Osteoblast (primary cell): Measurements from ENCODE around the gene POLR3H. TPM values are rescaled to one million over a fixed set of nuclear protein-coding genes. Genes with fewer than 3 reads are reported as not detected.

ENCODE experiments used
- DNase-seq: peaks from one replicate; pipeline ENCODE4 v3.0.0; 2011; ENCODE audit warnings: low spot score, mixed read lengths; ENCODE audit not compliant: insufficient read length; ENCODE audit errors: missing footprints
- H2AFZ ChIP-seq: 2 replicates; pipeline ENCODE4 v1.6.0; 2011; ENCODE audit warnings: mild to moderate bottlenecking, low read length
- H3K27ac ChIP-seq: 2 replicates; pipeline ENCODE4 v1.5.1; 2011; ENCODE audit warnings: mild to moderate bottlenecking, low read depth, low read length, moderate library complexity
- H3K27me3 ChIP-seq: 2 replicates; pipeline ENCODE4 v1.6.0; 2012; ENCODE audit warnings: mild to moderate bottlenecking, control low read depth, inconsistent platforms, low read length, moderate library complexity; ENCODE audit not compliant: insufficient read depth
- H3K36me3 ChIP-seq: 2 replicates; pipeline ENCODE4 v1.5.1; 2011; ENCODE audit warnings: mild to moderate bottlenecking, low read length, control low read depth, moderate library complexity; ENCODE audit not compliant: insufficient read depth
- H3K4me1 ChIP-seq: 2 replicates; pipeline ENCODE4 v1.5.1; 2011; ENCODE audit warnings: mild to moderate bottlenecking, low read length, control low read depth, moderate library complexity; ENCODE audit not compliant: insufficient read depth
- H3K4me2 ChIP-seq: 2 replicates; pipeline ENCODE4 v1.6.0; 2011; ENCODE audit warnings: mild to moderate bottlenecking, low read length; ENCODE audit not compliant: insufficient read depth
- H3K4me3 ChIP-seq: fragments of 200-600 bp; sonication (generic); 3 replicates; pipeline ENCODE4 v1.5.1; 2012; ENCODE audit warnings: mild to moderate bottlenecking, low read length, inconsistent platforms; ENCODE audit not compliant: insufficient read depth
- H3K79me2 ChIP-seq: 2 replicates; pipeline ENCODE4 v1.6.0; 2012; ENCODE audit warnings: mild to moderate bottlenecking, low read length, control low read depth, inconsistent platforms; ENCODE audit not compliant: insufficient read depth
- H3K9me3 ChIP-seq: 2 replicates; pipeline ENCODE4 v1.5.1; 2011; ENCODE audit warnings: low read depth, low read length, control low read depth
- H4K20me1 ChIP-seq: 2 replicates; pipeline ENCODE4 v1.6.0; 2012; ENCODE audit warnings: mild to moderate bottlenecking, low read length, control low read depth; ENCODE audit not compliant: insufficient read depth
- CTCF ChIP-seq: IDR thresholded peaks from 2 replicates; pipeline ENCODE4 v1.5.1; 2011; ENCODE audit warnings: mild to moderate bottlenecking, low read depth, low read length, moderate library complexity; ENCODE audit errors: extremely low read depth
- total RNA-seq: library from RNA; depleted of rRNA; stranded (reverse); fragments of >200 nt; gene quantifications from 2 replicates; pipeline ENCODE4 v1.2.3, GENCODE V29; 2012

The POLR3H gene
- total RNA-seq, 1 donor, result 27.9 TPM

DNA sequence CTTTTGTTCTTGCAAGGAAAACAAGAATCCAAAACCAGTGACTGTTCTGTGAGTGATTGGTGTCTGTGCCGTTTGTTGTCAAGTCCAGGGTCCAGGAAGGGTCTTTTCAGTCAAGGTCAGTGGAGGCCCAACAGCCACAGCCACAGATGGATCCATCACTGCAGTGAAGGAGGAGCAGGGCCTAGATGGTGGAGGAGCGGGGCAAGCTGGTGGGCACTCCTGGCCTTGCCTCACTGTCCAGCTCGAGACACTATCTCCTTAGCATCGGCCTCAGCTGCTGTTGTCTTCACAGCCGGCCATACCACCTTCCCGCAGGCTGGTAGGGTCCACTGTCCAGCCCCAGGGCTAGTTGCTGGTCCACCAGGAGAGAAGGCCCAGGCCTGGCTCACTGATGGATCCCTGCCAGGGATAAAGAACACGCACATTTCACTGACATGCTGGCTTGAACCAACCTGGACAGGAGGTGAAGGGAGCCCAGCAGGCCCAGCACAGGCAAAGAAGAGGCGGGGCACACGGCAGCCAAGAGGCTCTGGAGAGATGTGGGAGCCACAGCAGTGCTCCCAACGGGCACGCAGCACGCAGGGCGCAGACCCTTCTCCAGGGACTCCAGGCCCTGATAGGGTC lies 15.2 kb downstream of the POLR3H start:
- Histone ChIP-seq H3K27ac (no peak overlapping the region), H3K4me3 (no peak overlapping the region), H4K20me1 (peaks cover 58% of the 10 kb centered on the region), H2AFZ (no peak overlapping the region), H3K9me3 (no peaks in the 10 kb centered on the region), H3K36me3 (peaks cover 87% of the 10 kb centered on the region), H3K79me2 (peaks cover 43% of the 10 kb centered on the region), H3K4me1 (peaks cover 12% of the 10 kb centered on the region), H3K27me3 (no peaks in the 10 kb centered on the region), H3K4me2 (no peak overlapping the region)
- TF ChIP-seq CTCF, result no peak
- DNase-seq, result peak; percentile 55

- peaks cover 54% of the 10 kb centered on the region for H4K20me1 ChIP-seq
- TF ChIP-seq CTCF, result no peak
These were observed 16.0 kb downstream of the POLR3H start for GRCh38 chr22:41528132-41528766.

DNA sequence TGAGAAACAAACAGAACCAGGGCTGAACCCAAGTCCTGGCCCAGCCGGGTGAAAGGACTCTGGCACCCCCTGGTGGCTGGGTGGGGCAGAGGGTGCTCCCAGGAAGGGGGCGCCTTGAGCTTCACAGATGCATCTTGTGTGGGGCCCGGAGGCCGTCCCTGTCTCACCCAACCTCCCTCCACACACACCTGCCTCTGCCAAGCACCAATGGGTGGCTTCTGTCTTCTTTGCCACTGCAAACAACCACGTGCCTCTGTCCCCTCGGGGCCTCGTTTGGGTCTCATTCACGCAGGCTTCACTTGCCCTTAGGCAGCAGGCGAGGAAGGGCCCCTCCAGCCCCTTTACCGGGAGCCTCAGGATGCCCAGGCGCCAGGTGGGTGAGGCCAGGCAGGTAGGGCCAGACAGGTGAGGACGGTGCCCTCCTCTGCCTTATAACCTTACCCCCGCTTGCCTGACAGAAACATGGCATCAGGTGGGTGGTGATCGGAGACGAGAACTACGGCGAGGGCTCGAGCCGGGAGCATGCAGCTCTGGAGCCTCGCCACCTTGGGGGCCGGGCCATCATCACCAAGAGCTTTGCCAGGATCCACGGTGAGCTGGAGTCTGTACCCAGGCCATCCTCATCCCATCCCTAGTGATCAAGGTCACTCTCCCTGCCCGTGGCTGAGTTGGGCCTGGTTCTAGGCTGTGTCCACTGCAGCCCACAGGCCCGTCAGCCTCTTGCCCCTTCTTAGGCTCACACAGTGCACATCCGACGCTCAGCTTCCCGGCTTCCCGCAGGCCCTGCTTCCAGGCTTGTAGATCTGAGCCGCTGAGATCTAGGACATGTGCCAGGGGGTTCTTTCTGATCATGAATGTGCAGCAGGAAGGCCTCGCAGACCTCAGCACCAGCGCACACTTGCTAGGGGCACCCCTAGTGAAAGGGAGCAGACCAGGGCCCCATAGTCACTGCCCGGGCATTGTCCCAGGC lies 17.2 kb downstream of the POLR3H start:
- Histone ChIP-seq H2AFZ (no peak overlapping the region), H3K4me3 (no peak overlapping the region), H4K20me1 (peaks cover 44% of the 10 kb centered on the region), H3K27ac (no peak overlapping the region), H3K36me3 (peaks cover 73% of the 10 kb centered on the region), H3K9me3 (no peaks in the 10 kb centered on the region), H3K4me2 (no peak overlapping the region), H3K79me2 (peaks cover 25% of the 10 kb centered on the region), H3K27me3 (no peaks in the 10 kb centered on the region), H3K4me1 (peaks cover 21% of the 10 kb centered on the region)
- peak; percentile 87 for TF ChIP-seq CTCF
- peak; percentile 98 for DNase-seq

More at GRCh38 chr22:41528132-41528766, 16.0 kb downstream of the POLR3H start:
- H2AFZ ChIP-seq, result no peak overlapping the region
- no peak overlapping the region for H3K27ac ChIP-seq
- H3K36me3 ChIP-seq, result peaks cover 85% of the 10 kb centered on the region
- H3K27me3 ChIP-seq, result no peaks in the 10 kb centered on the region
- no peak overlapping the region for H3K4me3 ChIP-seq
- DNase-seq, result peak; percentile 2
- H3K9me3 ChIP-seq, result no peaks in the 10 kb centered on the region
- no peak overlapping the region for H3K4me2 ChIP-seq
- peaks cover 37% of the 10 kb centered on the region for H3K79me2 ChIP-seq
- peaks cover 20% of the 10 kb centered on the region for H3K4me1 ChIP-seq
